HG02884 (cell line): ENCODE data around the gene TELO2.
"Not testable (repeated sequence)": the region's sequence is repeated elsewhere in the genome, so short reads cannot be mapped to it uniquely, and the experiment has no call there.

Experiments used
- ATAC-seq: cut with Tn5 transposase; IDR thresholded peaks from one replicate; pipeline ENCODE4 v1.9.1; 2021; ENCODE audit warnings: mild to moderate bottlenecking, moderate library complexity; ENCODE audit not compliant: unreplicated experiment

TELO2 gene

DNA sequence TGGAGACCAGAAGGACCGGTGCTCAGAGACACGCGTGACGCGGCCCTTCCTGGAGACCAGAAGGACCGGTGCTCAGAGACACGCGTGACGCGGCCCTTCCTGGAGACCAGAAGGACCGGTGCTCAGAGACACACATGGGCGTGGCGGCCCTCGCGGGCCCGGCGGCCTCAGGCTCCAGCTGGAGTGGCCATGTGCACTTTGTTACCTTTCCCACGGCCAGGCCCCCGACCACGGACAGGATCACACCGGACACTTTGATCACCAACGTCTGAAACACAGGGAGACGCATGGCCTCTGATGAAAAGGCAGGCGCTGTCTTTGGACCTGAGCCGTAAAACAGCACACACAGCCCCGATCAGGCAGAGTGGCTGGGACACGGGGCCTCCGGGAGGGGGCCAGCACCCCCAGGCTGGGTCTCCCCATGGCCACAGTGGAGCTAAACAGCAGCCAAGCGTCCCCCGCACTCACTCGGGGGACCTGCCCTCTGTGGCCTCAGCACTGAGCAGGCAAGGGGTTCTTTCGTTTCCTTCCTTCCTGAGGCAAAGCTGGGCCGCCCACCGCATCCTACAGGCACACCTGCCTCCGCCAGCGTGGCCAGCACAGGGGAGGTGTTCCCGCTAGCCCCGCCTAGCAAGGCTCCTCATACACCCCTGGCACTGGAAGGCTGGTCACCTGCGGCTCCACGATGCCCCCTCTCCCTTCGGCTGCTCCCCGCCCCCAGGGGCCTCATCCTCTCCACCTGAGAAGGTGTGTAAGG lies 35.5 kb upstream of the TELO2 start:
- ATAC-seq, result no peak

DNA sequence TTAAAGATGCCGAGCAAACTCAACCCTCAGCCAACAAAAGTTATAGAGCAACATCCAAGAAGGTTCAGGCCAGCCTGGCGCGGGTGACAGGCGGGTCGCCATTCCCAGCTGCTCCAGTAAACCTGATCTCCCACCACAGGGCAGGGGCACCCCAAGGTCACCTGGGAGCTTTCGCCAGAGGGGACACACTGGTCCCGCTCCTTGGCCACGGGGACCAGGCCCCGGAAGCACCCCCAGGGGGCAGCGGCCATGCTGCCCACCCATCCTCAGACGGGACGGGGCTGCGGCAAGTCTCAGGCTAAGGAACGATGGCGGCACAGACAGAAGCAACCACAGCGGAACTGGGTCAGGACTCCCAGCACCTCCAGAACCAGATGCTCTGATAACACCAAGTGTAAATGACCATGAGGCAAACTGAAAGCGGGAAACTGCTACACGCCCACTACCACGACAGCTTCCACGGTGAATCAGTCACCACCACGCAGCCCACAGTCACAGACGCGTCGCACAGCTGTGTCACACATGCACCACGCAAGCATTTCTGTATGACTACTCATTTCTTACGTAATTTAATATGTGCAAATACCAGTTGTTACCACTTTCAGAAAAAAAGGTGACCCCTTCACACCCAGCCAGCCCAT lies 34.7 kb upstream of the TELO2 start:
- ATAC-seq, result no peak

DNA sequence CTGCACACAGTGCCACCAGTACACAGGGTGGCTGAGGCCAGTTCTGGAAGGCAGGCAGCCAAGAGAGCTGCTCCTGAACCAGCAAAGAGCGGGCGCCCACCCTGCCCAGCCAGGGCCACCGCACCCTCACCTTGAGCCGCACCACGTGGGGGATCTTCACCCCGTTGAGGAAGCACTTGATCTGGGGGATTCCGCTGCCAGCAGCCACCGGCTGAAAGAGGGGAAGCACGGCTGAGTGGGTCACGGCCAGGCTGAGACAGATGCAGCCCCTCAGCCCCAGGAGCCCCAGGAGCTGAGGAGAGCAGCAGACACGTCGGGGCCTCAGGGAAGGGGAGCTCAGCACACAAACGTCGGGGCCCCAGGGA lies 34.2 kb upstream of the TELO2 start:
- ATAC-seq, result no peak

DNA sequence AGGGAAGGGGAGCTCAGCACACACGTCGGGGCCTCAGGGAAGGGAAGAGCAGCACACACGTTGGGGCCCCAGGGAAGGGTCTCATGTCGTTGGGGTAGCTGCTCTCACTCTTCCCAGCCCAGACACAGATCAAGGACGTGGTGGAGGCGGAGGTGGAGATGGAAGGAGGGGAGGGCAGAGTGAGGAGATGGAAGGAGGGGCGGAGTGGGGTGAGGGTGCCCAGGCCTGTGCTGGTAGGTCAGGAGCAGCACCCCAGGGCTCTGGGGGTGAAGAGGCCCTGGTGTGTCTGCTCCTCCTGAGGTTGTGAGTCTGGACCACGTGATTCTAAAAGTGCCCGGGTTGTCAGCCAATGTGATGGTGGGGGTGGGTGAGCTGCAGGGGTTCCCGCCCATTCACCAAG lies 33.2 kb upstream of the TELO2 start:
- ATAC-seq, result no peak

- ATAC-seq, result no peak
These were observed 32.5 kb upstream of the TELO2 start for GRCh38 chr16:1460602-1461138.

GRCh38 chr16:1461146-1461545 lies 32.0 kb upstream of the TELO2 start:
- no peak for ATAC-seq

- ATAC-seq, result no peak
These were observed 28.8 kb upstream of the TELO2 start for GRCh38 chr16:1464196-1464893.

DNA sequence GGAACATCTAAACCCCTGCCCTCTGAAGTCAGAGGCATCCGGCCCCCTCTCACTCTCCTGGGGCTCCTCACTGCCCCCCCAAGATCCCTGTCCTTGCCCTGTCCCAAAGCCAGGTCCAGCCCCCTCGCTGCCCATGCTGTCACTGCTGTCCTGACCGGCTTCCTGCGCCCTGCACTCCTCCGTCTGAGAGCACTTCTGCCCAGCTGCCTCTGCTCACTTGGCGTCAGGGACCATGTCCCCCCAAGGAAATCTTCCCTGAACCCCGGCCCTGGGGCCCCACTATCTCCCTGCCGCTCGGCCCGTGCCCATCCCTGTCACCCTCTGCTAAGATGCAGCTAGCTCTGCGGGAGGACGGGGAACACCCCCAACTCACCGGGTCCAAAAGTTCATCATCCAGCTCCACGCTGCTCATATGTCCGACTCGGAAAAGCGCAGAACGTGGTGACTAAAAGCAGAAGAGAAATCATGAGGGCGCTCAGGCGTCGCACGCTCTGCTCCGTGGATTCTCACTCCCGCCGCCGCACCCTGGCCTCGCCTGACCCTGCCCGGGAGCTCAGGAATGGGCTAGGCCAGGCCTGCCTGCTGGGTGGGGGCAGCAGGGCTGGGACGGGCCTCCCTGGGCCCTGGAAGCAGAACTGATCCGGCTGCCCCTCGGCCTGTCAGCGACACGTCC lies 28.1 kb upstream of the TELO2 start:
- ATAC-seq, result no peak

DNA sequence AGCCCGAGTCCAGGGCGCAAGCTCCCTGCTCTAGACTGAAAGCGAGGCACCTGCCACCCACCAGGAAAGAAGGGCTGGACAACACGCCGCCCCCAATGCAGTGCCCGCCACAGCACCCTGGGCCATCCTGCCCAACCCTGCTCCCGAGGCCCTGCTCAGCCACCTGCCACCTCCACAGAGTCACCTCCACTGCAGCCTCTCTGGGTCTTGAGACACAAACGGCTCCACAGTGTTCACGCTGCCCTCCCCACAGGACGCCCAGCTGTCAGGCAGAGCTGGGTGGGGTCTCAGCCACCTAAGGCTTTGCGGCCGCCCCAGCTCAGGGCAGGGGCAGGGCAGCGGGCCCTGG lies 27.6 kb upstream of the TELO2 start:
- ATAC-seq, result no peak

DNA sequence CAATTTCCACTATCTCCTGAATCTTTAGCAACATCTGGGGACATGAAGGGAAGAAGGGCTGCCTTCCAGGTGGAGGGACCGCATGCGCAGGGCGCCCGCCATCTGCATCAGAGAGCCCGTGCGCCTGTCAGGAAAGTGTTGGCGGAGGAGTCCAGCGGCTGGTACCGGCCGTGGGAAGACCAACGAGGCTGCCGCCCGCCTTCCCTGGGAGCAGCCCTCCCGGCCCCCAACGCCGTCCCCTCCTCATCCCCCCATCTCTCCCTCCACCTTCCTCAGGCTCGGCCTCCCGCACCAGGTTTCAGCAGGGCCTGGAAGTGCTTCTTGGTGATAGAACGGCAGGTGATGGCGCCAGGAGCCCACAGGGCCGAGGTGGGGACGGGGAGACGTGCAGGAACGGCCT lies 27.1 kb upstream of the TELO2 start:
- ATAC-seq, result no peak

DNA sequence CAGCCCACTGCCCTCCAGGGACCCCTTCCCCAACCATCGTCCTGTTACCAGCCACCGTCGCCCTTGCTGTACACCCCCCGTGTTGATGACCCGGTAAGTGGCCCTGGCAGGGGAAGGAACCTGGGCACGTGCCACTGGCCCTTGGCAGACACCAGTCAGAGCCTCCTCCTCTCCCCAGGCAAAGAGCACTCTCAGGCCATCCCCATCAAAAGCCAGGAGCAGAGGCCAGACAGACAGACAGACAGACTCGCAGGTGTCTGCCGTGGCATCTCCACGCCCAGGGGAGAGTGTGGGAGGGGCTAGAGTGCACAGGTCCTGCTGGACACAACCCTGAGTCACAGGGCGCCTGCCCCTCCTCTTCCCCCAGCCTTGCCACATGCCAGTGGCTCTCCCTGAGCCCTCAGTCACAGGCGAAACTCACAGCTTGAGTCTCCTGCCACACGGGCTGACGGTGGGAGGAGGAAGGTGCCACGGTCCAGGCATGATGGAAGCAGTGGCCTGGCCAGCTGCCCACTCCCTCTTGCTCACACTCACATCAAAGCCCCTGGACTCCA lies 26.1 kb upstream of the TELO2 start:
- no peak for ATAC-seq

- ATAC-seq, result no peak
These were observed 24.7 kb upstream of the TELO2 start for GRCh38 chr16:1468426-1468810.

GRCh38 chr16:1469141-1469540 lies 24.0 kb upstream of the TELO2 start:
- ATAC-seq, result not testable (repeated sequence)

DNA sequence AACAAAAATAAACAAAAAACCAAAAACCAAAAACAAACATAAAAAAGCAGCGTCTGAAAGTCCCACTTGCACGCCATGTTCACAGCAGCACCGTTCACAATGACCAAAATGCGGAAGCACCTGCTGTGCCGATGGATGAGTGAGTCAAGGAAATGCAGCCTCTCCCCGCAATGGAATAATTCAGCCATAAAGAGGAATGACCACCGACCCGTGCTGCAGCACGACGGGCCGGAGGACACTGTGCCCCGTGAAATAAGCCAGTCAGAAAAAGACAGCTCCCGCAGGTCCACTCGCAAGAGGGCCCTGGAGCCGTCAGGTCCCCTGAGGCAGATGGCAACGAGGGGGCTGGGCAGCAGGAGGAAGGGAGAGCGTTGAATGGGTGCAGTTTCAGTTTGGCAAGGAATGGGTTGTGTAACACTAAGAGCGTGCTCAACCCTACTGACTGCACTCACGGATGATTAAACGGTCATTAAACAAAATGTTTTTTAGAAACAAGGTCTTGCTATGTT lies 23.4 kb upstream of the TELO2 start:
- ATAC-seq, result no peak

DNA sequence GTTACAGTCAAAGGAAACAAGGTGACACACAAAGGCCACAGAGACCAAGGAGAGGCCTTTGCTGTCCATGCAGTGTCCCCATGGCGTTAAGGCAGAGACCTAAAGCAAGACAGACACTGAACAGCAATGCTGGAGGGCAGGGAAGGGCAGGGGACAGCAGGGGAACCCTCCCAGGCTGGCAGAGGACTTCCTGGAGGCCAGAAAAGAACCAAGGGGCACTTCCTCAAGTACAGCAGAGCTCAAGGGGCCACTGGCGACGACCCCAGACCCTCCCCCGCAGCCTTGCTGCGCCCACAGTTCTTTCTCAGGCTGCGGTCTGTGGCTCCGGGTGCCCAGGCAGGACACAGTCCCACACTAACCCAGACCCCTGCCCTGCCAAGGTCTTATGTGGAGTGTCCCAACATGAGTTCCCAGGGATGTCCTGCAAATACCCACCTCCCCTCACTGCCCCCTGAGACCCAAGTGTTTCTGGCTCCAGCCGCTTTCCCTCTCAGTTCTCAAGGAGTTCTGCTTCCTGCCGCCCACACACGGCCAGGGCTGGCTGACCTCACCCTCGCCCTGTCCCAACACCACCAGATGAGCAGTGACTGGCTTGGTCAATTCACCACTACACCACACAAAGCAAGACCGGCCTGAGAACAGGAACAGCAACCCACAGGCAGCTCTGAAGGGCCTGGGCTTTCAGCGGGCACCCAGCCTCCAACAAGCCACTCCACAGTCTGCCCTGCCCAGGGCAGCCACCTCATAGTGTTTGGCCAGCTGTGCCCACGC lies 22.5 kb upstream of the TELO2 start:
- ATAC-seq, result no peak

DNA sequence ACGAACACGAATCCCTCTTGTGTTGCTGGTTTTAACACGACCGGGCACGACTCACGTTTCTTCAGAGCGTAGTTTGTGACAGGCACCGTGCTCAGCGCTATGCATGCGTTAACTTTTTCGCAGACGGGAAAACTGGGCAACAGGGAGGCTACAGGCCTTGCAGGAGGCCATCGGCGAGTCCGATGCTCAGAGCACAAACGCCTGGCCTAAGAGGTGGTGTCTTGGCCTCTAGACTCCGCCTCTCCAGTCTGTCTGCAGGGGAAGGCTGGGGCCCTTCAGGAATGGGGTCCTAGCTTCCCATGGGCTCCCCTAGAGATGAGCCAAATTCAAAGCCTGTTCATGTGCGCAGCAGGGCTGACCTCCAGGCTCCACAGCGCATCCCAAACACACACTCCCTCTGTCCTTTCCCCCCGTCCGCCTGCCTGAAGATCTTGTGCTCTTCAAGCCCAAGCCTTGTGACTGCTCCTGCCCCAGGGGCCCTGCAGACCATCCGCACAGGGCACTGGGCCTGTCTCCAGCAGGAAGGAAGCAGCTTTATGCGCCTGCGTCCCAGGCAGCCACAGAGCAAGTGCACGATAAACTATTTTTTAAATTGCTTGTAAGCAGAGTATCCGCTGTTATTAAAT lies 21.5 kb upstream of the TELO2 start:
- ATAC-seq, result no peak

GRCh38 chr16:1472974-1473373 lies 20.2 kb upstream of the TELO2 start:
- no peak for ATAC-seq

- ATAC-seq, result no peak
These were observed 18.9 kb upstream of the TELO2 start for GRCh38 chr16:1474082-1474795.
